NCI-H2227 (cell line): ENCODE results near the gene WDR1.

Experiments used
- DNase-seq: peaks from one replicate; lab custom pipeline; 2025; ENCODE audit not compliant: unreplicated experiment; lab: John Stamatoyannopoulos, UW

Gene WDR1

DNA sequence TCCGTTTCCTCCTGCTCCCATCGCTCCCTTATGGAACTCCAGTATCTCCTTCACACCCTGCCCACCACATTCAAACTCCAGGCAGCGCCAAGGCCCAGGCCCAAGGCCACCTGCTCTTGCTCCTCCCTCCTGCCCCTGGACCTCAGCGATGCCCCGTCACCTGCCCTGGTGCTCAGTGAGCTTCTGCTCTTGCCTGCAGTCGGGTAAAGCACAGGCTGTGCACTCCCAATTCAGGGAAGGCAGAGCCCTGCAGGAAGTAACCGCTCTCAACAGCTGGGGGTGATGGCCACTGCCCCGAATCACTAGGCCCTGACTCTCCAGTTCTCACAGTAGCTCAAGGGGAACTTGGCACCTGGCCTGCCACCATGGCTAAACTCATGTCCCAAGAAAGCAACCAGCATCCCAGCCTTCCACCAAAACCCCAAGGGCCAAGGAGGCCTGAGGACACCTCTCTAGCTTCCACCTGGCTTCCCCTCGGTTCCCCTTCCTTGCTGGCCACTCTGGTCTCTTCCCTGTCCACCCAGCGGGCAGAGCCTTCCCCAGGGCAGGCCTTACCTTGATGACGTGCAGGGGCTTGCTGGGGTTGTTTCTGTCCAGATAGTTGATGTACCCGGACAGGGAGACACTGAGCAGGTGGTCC lies 29.3 kb downstream of the WDR1 start:
- DNase-seq = no peak

DNA sequence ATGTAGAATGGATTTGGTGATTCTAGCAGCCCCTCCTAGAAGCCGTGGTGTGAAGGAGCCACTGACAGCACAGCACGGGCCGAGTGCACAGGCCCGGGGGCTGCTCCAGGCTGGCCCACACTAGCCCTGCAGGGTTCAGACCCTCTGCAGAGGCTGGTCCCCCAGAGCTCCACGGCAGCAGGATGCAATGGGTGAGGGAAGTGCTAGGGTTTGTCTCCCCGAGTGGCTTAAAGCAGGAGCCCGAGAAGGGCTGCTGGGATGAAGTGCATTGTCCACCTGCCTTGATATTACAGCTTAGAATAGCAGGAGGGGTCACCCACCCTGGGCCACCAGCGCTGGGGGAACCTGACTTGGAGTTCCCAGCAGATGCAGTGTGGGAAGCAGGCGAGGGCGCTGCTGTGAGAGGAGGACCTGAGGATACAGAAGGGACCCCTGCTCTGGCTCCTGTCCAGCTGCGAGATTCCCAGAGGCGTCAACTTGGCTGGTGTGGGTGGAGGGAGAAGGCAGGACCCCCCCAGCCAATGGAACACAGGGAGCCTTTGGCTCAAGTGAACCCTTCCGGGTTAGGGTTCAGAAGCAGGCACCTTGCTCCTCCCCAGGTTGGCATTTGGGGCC lies 30.0 kb downstream of the WDR1 start:
- no peak for DNase-seq

DNA sequence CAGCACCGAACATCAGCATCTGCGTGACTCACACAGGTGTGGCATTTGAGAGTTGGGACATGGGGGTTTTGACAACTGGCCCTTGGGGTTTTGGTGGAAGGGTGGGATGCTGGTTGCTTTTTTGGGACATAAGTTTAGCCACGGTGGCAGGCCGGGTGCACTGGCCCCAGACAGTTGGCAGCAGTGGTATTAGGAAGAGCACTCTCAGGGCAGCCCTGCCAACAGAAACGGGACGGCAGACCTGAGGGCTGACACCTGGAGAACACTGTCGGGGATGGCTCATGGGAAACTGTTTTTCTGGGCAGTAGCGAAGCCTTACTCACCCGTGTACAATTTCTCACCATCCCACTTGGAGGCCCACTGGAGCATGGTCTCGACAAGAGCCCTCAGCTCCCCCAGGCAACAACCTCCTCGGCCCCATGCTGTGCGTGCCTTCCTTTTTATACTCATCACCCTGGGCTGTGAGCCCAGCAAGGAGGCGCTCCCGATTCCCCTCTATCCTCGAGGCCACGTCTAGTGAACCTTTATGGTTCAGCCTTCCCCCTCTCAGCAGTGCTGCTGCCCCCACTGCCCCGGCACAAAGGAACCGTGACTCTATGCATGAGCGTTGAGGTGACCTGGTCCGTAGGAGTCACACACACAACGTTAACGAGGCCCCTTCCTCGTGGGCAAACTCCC lies 30.6 kb downstream of the WDR1 start:
- DNase-seq = no peak

DNA sequence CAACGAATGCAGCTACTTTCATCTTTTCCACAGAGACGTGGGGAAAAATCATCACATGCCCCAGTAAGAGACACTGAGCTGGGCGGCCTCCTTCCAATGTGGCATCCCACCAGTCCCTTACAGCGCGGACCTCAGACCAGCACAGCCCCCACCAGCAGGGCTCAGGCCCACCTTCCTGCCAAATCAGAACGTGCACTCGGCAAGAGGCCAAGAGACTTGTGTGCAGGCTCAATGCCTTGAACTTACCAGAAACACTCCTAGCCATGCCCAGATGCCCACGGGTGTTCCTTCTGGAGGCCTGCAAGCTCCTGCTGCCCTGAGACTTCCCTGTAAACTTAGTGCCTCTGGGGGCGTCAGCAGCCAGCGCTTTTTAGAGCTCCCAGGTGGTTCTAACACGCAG lies 31.2 kb downstream of the WDR1 start:
- no peak for DNase-seq

DNA sequence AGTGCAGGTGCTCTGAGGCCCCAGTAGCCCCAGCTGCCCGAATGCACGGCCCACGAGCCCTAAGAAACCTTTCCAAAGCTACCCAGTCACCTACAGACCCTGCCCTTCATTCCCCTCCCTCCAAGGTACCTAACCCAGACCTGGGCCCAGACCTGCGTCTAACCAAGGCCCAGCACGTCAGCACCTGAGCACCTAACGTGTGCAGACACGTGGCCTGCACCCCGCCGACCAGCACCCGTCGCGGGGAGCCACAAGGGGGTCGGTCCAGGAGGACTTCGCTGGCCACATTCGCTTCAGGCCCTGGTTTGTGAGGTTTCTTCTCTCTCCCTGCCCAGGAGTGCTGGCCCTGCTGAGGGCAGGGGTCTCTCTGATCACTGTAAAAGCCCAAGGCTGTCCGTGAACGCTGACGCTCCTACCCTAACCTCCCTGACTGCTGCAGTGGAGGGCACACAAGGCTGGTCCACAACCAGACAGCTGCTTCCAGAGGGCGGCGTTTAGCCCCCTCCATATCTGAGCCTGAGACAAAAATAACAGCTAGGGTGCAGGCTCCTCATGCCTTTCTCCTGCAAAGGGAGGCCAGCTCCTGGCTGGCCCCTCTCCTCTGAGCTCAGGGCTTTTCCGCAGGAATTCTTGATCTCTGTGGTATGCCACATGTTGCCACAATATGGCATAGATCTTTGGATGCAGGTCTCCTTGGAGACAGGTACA lies 31.8 kb downstream of the WDR1 start:
- DNase-seq = no peak

DNA sequence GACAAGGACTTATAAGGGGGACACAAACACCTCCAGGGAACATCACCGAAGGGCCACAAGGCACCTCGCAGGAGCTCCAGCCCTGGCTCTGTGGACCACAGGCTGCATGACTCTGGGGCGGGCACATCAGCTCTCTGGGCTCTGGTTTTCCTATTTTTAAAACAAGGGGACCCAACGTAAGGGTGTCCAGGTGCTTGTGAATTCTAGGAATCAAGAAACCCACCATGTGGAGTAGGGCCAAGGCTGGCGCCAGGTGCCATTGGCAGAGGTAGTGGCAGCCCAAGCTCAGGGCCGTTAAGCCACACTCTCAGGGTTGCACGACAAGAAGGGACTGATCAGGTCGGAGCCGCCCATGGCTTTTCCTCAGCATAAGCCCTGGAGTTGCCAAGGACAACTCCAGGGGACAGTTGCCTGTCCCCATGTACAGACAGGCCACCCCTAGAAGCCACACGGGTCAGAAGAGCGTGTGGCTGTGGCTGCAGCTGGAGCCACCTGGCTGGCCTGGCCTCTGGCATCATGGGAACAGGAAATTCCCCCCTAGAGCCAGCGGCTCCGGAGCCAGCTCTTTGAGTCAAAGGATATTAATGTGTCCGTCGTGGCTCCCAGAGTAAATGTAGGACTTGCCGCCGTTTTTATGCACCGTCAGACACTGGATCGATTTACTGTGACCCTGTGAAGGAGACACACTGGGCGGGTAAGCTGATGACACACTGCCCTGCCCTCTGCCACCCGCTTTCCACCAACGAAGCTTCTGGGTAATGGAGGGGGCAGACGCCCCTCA lies 32.5 kb downstream of the WDR1 start:
- no peak for DNase-seq

DNA sequence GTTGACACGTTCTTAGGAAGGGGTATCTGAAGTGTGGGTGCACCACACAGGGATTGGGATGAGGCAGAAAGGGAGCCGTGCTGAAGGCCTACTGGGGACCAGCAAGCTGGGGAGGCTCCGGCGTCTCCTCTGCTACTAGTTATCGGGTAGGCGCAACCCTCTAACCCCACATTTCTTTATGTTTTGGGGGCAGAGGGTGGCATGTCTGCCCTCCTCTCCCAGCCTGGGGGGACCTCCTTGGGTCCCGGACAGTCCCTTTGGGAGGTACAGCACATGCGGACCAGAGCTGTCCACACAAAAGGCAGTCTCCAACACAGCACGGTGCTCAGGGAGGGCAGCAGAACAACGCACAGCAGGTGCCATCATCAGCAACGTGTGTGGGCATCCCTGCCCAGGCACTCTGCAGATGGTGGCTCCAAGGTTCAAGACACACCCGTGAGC lies 33.2 kb downstream of the WDR1 start:
- no peak for DNase-seq

DNA sequence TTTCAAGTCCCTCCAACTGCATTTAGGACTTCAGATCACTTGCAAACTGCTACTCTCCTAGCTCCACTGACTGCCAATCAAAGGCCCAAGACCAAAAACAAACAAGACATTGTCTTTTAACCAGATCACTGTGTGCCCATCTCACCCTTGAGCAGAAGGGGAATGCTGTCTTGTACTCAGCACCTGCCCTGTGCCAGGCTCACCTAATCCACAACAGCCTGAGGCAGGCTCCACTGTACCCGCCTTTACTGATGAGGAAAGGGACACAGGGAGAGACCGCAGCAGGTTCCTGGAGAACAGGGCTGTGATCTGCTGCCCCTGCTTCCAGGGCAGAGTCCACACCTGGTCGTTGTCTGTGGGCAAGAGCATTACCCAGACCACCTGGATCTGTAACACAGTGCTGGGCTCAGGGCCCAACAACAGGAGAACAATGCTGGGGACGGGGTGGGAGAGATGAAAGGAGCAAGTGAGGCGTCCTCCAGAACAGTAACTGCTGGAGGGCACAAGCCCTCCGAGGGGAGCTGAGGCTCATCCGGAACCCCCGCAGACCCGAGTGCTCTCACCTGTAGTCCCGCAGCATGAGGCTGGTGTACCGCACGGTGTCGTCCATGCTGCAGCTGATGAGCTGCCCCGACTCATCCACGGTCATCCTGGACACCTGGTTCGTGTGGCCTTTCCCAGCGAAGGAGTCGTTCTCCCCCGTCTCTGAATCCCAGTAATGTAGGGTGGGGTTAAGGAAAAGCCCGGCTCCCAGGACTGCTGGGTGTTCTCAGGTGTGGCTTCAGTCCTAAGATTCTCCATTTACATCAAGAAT lies 33.9 kb downstream of the WDR1 start:
- DNase-seq = no peak

DNA sequence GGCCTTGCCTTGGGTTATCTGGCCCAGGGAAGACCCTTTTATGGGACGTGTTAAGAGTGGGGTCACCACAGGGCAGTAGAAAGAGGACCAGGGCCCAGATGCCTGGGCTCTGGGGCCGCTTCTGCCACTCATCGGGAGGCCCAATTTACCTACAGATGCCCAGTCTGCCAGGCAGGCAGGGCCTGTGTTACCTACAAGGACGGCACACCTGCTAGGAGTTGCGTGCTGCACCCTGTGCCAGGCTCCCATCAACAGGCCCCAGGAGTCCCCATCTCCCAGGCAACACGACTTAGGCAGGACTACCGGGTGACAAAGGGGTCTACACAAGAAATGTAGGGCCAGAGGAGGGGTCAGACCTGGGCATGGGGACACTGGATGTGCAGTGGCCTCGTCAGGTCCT lies 34.6 kb downstream of the WDR1 start:
- DNase-seq = no peak

DNA sequence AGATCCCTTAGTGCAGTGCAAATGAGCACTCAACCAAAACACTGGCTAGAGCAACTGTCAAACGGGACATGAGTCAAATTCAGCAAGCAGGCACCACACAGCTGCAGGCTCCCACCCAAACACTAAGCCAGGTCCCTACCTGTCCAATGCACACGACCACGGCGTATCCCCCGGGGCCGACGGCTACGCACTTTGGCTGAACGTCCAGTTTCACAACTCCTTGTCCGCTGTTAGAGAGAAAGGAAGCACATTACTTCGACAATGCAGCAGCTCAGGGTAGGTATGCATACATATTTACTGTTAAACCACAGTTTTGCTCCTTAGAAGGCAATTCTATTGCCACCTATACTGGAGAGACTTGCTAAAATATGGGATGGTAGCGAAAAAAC lies 35.4 kb downstream of the WDR1 start:
- no peak for DNase-seq

DNA sequence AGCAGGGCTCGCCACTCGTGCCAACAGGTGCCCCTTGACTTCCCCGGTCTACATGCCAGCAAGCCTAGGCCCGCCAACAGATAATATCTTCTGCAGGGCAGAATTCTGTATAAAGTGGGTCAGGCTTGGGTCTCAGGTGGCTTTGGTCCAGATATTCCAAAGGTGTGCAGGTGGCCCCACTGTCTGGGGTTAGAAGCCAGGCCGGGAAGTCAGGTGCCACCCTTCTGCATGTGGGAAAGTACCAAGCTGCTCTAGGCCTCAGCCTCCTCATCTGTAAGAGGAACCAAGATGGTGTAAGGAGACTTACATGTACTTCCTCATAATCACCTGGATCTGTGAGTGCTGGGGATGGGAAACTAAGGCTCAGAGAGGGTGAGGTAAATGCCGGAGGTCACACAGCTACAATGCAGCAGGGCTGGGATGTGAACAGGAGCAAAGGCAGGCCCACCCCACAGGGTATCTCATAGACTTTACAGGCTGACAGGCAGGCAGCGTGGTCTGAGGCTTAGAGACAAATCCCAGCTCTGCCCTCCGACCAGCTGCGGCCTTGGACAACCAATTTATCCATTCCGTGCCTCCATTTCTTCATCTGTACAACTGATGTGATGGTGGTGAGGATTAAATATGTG lies 35.9 kb downstream of the WDR1 start:
- no peak for DNase-seq

DNA sequence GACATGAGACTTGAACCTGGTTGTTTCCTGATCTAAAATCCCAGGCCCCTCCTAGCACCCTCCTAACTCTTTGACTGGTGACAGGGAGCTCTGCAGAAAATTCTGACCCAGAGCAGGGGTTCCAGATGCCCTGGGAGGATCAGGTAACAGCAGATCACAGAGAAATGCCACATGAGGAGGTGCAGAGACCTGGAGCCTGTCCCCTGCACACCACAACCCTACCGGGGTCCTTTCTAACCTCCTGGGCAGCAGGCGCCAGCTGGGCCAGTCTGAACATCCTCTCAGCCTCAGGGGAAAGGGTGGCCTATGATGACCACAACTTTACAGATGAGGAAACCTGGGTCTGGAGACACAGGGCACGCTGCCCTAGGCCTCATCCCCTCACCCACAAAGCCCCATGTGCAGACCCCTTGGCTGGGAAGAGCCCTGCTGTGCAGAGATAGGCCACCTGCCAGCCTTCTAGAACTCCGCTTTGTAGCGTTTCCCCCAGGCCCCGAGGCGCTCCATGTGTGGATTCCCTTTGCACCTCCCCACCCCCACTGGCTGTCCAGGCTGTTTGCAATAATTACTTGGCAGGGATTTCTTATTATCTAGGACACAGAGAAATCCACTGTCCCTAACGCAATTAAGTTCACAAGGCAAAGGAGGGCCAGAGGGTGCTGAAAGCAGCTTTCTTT lies 36.5 kb downstream of the WDR1 start:
- no peak for DNase-seq

DNA sequence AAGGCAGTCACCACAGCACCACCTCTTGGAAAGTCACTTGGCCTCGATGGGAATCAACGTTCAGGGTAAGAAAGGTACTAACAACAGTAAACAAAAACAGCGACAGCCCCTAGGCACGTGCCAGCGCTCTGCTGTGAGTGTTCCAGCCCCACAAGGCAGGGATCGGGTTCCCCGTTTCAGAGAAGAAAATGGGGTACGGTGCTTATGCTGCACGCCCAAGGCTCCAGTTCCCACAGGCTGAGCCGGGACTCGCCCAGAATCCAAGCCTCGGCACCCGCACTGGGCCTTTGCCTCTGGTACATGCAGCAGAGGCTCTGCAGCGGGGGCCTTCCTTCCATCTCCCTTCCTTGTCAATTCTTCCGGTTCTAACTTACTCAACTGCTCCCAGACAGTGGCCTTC lies 37.3 kb downstream of the WDR1 start:
- no peak for DNase-seq

DNA sequence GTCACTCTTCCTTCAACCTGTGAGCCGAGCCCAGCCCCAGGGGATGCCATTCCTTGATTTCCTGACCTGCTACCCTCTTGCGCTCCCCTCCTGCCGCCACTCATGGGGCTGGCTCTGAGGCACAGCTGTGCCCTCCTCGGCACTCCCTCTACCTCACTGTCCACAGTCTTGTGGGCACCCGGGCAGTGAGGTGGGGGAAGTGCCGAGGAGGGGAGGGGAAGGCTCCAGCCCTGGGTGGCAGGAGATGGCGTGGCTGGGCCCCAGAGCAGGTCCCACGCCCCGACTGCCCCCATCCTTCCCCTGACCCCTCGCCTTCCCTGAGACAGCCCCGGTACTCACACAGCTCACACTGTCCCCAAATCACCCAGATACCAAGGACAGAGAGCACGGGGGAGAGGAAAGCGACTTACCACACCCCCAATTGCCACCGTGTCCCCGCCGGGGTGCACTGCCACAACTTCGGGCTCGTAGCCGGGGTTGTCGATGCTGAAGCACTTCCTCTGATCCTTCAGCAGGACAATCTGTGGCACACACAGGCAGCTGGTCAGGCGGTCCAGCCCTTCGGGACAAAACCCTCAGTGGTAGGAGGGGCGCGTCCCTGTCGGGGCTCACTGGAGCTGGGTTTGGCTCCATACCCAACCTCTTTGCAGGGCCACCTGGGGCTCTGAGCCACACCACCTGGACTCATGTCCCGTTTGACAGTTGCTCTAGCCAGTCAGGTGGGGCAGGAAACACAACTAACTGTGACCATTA lies 37.9 kb downstream of the WDR1 start:
- DNase-seq = no peak

DNA sequence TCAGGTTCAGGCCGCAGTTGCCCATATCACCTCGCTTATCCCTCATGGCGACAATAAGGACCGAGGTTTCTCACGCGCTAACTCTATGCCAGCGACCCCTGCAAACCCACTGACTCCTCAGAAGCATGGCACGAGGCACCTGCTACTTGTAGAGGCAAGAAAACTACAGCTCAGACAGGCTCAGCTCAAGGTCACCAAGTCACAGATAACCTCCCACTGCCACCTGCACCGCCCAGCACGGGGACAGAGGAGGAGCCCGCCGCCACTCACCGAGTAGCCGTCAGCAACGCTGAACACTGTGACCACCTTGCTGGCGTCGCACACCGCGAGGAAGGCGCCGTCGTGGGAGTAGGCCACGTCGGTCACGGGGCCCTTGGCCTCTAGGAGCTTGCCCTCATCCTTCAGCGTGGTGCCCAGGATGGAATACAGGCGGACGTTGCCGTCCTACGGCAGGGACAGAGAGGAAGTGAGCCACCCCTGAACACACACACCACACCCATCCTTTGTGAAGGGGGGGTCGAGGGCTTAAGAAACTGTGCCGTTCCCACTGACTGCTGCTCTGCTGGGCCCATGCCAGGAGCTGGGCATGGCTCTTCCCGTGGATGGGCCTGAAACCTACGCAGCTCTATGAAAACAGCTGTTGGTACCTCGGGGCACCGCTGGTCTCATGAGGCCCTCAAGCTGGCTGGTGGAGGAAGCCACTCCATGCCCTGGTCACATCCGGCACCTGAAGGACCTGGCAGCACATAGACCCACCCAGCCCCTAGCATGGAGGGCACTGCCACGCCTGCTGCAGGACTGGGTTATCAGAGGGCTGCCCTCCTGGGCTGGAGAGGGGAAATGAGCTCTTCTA lies 38.9 kb downstream of the WDR1 start:
- no peak for DNase-seq

DNA sequence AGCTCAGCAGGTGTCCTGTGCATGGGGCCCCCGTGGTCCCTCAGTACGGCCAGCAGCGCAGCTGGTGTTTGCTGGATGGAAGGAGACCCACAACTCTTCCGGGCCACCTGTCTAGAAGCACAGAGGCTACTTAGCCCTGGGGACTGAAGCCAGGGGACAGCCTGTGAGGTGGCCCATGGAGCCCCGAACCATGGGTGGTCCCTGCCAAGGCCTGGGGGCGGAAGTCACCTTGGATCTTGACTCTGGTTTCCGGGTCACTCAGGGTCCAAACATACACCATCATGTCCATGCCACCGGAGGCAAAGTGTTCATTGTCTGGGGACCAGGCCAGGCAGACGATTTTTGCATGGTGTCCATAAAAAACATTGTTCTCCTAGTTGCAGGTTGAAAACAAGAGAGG lies 39.5 kb downstream of the WDR1 start:
- DNase-seq = no peak

DNA sequence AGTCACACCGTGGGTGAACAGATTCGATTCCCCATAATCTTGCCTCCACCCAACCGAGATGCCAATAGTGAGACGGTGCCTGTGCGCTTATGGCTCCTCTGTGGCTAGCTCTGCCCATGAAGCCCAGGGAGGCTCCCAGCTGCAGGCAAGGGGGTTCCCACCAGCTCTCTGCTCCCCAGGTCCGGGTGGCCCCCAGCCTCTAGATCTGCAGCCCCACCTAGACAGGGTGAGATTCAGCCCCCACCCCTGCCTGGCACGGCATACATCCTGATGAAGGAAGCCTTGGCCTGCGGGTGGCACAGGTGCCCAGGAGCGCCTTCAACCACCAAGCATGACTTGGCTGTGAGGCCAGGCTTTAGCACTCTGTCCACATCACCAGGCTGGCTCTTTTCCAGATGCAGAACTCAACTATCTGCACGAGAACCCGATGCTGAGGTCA lies 40.6 kb downstream of the WDR1 start:
- DNase-seq = no peak
